ENCODE measurements around the gene RMND5B. TPM values are rescaled to one million over a fixed set of nuclear protein-coding genes. Genes with fewer than 3 reads are reported as not detected.

RMND5B gene
- total RNA-seq, 1 donor from 2014 or later = 28.0 TPM

GRCh38 chr5:178176791-178177190 lies 46.0 kb downstream of the RMND5B start:
- no peaks in the 10 kb centered on the region for H3K9me3 Mint-ChIP-seq
- DNase-seq (ENCODE audit: low spot score) = no peak

GRCh38 chr5:178177569-178177968 lies 46.8 kb downstream of the RMND5B start:
- Mint-ChIP-seq H3K27me3 (ENCODE audit: insufficient read depth) (peaks cover 2% of the 10 kb centered on the region), H3K36me3 (ENCODE audit: low read depth) (no peaks in the 10 kb centered on the region), H3K9me3 (no peaks in the 10 kb centered on the region), H3K4me3 (no peak overlapping the region), H3K27ac (no peak overlapping the region), H3K4me1 (ENCODE audit: low read depth) (peaks cover 7% of the 10 kb centered on the region)
- intact Hi-C loops (cut with micrococcal nuclease) = no loop called here
- DNase-seq (ENCODE audit: low spot score) = no peak

More at GRCh38 chr5:178176791-178177190, 46.0 kb downstream of the RMND5B start:
- Mint-ChIP-seq H3K4me3 (no peak overlapping the region), H3K27me3 (ENCODE audit: insufficient read depth) (peaks cover 2% of the 10 kb centered on the region), H3K36me3 (ENCODE audit: low read depth) (no peaks in the 10 kb centered on the region), H3K4me1 (ENCODE audit: low read depth) (no peaks in the 10 kb centered on the region), H3K27ac (no peak overlapping the region)
- intact Hi-C loops (cut with micrococcal nuclease) = no loop called here

GRCh38 chr5:178180141-178180863 lies 49.5 kb downstream of the RMND5B start:
- H3K4me3 Mint-ChIP-seq = no peak overlapping the region
- no peak overlapping the region for H3K27ac Mint-ChIP-seq
- H3K9me3 Mint-ChIP-seq = no peaks in the 10 kb centered on the region
- H3K4me1 Mint-ChIP-seq (ENCODE audit: low read depth) = peaks cover 8% of the 10 kb centered on the region
- intact Hi-C loops (cut with micrococcal nuclease) = no loop called here
- peaks cover 2% of the 10 kb centered on the region for H3K27me3 Mint-ChIP-seq (ENCODE audit: insufficient read depth)
- DNase-seq (ENCODE audit: low spot score) = no peak
- H3K36me3 Mint-ChIP-seq (ENCODE audit: low read depth) = no peaks in the 10 kb centered on the region

GRCh38 chr5:178182158-178182876 lies 51.5 kb downstream of the RMND5B start:
- Mint-ChIP-seq H3K27ac (no peak overlapping the region), H3K4me1 (ENCODE audit: low read depth) (peaks cover 8% of the 10 kb centered on the region)
- intact Hi-C loops (cut with micrococcal nuclease) = no loop called here

DNA sequence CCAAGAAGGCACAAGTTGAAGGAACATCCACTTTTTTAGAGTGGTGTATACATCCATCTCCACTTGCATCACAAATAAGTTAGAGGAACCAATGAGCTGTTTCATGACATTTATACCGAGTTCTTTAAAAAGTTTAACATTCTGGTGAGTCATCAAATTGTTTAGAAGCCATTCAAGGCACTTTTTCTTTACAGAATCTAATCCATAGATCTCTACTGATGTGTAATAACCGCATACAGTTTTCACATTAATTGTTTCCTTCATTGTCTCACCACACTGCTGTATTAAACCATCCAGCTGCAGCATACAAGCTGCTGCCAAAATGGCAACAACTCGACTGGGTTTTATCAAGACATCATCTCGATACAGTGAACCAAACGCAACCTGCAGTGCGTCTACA lies 55.6 kb downstream of the RMND5B start:
- intact Hi-C loops (cut with micrococcal nuclease) = no loop called here
- Mint-ChIP-seq H3K4me1 (ENCODE audit: low read depth) (peaks cover 8% of the 10 kb centered on the region), H3K27me3 (ENCODE audit: insufficient read depth) (peaks cover 8% of the 10 kb centered on the region), H3K36me3 (ENCODE audit: low read depth) (no peaks in the 10 kb centered on the region), H3K9me3 (no peaks in the 10 kb centered on the region), H3K4me3 (no peak overlapping the region), H3K27ac (no peak overlapping the region)
- no peak for DNase-seq (ENCODE audit: low spot score)

More at GRCh38 chr5:178182158-178182876, 51.5 kb downstream of the RMND5B start:
- Mint-ChIP-seq H3K36me3 (ENCODE audit: low read depth) (no peaks in the 10 kb centered on the region), H3K27me3 (ENCODE audit: insufficient read depth) (peaks cover 7% of the 10 kb centered on the region), H3K4me3 (no peak overlapping the region), H3K9me3 (no peaks in the 10 kb centered on the region)
- DNase-seq (ENCODE audit: low spot score) = no peak

GRCh38 chr5:178187014-178187413 lies 56.2 kb downstream of the RMND5B start, which contains the start of gene GMCL2:
Gene GMCL2 (minus strand): TSS chr5:178187371. CDS start chr5:178187299, 72 bp downstream.
- H3K36me3 Mint-ChIP-seq (ENCODE audit: low read depth) = no peaks in the 10 kb centered on the region
- intact Hi-C loops (cut with micrococcal nuclease) = no loop called here
- H3K9me3 Mint-ChIP-seq = no peaks in the 10 kb centered on the region
- H3K27ac Mint-ChIP-seq = no peak within 1 kb of the TSS
- H3K27me3 Mint-ChIP-seq (ENCODE audit: insufficient read depth) = peaks cover 8% of the 10 kb centered on the region
- DNase-seq (ENCODE audit: low spot score) = no peak
- peaks cover 7% of the 10 kb centered on the region for H3K4me1 Mint-ChIP-seq (ENCODE audit: low read depth)
- no peak within 1 kb of the TSS for H3K4me3 Mint-ChIP-seq

DNA sequence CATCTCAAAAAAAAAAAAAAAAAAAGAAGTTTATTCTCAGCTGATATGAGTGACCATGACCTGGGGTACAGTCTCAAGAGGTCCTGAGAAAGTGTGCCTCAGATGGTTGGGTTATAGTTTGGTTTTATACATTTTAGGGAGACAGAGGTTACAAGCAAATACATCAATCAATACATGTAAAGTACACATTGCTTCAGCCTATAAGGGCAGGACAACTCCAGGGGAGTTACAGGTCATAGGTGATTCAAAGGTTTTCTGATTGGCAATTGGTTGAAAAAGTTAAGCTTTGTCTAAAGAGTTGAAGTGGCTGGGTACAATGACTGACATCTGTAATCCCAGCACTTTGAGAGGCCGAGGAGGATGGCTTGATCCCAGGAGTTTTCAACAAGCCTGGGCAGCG lies 58.6 kb downstream of the RMND5B start:
- Mint-ChIP-seq H3K36me3 (ENCODE audit: low read depth) (no peaks in the 10 kb centered on the region), H3K9me3 (no peaks in the 10 kb centered on the region), H3K4me1 (ENCODE audit: low read depth) (peaks cover 15% of the 10 kb centered on the region), H3K4me3 (no peak overlapping the region), H3K27ac (no peak overlapping the region), H3K27me3 (ENCODE audit: insufficient read depth) (peaks cover 25% of the 10 kb centered on the region)
- intact Hi-C loops (cut with micrococcal nuclease) = no loop called here
- DNase-seq (ENCODE audit: low spot score) = no peak

DNA sequence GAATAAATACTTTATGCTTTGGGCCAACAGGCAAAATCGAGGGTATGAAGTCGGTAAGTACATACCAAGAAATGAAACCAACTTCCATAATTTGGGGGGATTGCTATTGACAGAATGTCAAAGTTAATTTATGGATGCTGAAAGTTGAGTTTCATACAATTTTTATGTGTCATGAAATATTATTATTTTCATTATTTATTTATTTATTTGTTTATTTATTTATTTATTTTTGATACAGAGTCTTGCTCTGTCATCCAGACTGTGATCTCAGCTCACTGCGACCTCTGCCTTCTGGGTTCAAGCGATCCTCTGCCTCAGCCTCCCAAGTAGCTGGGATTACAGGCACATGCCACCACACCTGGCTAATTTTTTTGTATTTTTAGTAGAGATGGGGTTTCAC lies 60.8 kb downstream of the RMND5B start:
- intact Hi-C loops (cut with micrococcal nuclease) = no loop called here
- Mint-ChIP-seq H3K4me1 (ENCODE audit: low read depth) (peaks cover 20% of the 10 kb centered on the region), H3K4me3 (no peak overlapping the region)

DNA sequence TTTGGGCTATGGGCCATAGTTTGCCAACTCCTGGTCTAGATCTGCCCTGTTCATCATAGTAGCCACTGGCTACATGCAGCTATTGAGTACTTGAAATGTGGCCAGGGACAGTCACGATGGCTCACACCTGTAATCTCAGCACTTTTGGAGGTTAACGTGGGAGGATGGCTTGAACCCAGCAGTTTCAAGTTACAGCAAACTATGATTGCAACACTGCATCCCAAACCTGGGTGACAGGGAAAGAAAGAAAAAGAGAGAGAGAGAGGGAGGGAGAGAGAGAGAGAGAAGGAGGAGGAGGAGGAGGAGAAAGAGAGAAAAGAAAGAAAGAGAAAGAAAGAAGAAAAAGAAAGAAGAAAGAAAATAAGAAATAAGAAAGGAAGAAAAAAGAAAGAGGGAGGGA lies 61.4 kb downstream of the RMND5B start:
- intact Hi-C loops (cut with micrococcal nuclease) = no loop called here
- H3K9me3 Mint-ChIP-seq = no peaks in the 10 kb centered on the region
- H3K4me3 Mint-ChIP-seq = no peak overlapping the region
- H3K27ac Mint-ChIP-seq = no peak overlapping the region
- peaks cover 34% of the 10 kb centered on the region for H3K27me3 Mint-ChIP-seq (ENCODE audit: insufficient read depth)
- H3K36me3 Mint-ChIP-seq (ENCODE audit: low read depth) = no peaks in the 10 kb centered on the region
- peaks cover 20% of the 10 kb centered on the region for H3K4me1 Mint-ChIP-seq (ENCODE audit: low read depth)
- DNase-seq (ENCODE audit: low spot score) = no peak

More for the DNA sequence above, 60.8 kb downstream of the RMND5B start:
- DNase-seq (ENCODE audit: low spot score) = no peak
- Mint-ChIP-seq H3K9me3 (no peaks in the 10 kb centered on the region), H3K27me3 (ENCODE audit: insufficient read depth) (peaks cover 32% of the 10 kb centered on the region), H3K27ac (no peak overlapping the region), H3K36me3 (ENCODE audit: low read depth) (no peaks in the 10 kb centered on the region)

DNA sequence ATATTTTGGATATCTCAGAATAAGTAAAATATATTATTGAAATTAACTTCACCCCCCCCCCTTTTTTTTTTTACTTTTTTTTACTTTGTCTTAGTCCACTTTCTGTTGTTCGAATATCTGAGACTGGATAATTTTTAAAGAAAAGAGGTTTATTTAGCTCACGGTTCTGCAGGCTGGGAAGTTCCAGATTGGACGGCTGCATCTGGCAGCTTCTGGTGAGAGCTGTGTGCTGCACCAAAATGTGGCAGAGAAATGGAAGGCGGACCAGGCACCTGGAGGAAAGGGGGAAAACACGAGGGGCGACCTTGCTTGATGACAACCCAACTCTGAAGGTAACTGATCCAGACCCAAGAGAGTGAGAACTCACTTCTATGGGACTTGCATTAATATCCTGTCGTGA lies 62.0 kb downstream of the RMND5B start:
- H3K4me3 Mint-ChIP-seq = no peak overlapping the region
- H3K4me1 Mint-ChIP-seq (ENCODE audit: low read depth) = peaks cover 20% of the 10 kb centered on the region
- H3K9me3 Mint-ChIP-seq = no peaks in the 10 kb centered on the region
- H3K27ac Mint-ChIP-seq = no peak overlapping the region
- H3K27me3 Mint-ChIP-seq (ENCODE audit: insufficient read depth) = peaks cover 34% of the 10 kb centered on the region
- DNase-seq (ENCODE audit: low spot score) = no peak
- H3K36me3 Mint-ChIP-seq (ENCODE audit: low read depth) = no peaks in the 10 kb centered on the region
- intact Hi-C loops (cut with micrococcal nuclease) = no loop called here

DNA sequence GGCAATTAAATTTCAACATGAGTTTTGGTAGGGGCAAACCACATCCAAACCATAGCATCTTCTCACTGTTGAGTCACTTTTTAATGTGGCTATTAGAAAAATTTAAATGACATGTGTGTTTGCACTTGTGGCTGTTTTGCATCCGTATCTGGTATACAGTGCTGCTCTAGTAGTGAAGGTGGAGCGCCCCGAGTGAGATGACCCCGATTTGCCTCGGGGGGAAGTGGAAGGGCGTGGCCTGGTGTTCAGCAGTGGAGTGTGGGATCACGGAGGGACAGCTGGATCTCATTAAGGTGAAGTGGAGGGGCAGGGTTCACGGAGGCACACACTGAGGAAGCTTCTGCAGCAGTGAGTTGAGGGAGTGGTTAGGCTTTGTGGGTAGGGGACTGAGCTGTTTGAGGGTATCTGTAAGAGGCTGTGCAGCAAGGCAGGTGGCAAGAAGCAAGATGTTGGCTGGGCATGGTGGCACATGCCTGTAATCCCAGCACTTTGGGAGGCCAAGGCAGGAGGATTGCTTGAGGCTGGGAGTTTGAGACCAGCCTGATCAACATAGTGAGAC lies 62.5 kb downstream of the RMND5B start:
- DNase-seq (ENCODE audit: low spot score) = no peak
- H3K9me3 Mint-ChIP-seq = no peaks in the 10 kb centered on the region
- peaks cover 20% of the 10 kb centered on the region for H3K4me1 Mint-ChIP-seq (ENCODE audit: low read depth)
- H3K27ac Mint-ChIP-seq = no peak overlapping the region
- intact Hi-C loops (cut with micrococcal nuclease) = no loop called here
- no peak overlapping the region for H3K4me3 Mint-ChIP-seq
- peaks cover 34% of the 10 kb centered on the region for H3K27me3 Mint-ChIP-seq (ENCODE audit: insufficient read depth)
- H3K36me3 Mint-ChIP-seq (ENCODE audit: low read depth) = no peaks in the 10 kb centered on the region

GRCh38 chr5:178194026-178194425 lies 63.2 kb downstream of the RMND5B start:
- H3K36me3 Mint-ChIP-seq (ENCODE audit: low read depth) = no peaks in the 10 kb centered on the region
- H3K4me3 Mint-ChIP-seq = no peak overlapping the region
- peaks cover 34% of the 10 kb centered on the region for H3K27me3 Mint-ChIP-seq (ENCODE audit: insufficient read depth)
- DNase-seq (ENCODE audit: low spot score) = no peak
- peaks cover 20% of the 10 kb centered on the region for H3K4me1 Mint-ChIP-seq (ENCODE audit: low read depth)
- H3K9me3 Mint-ChIP-seq = no peaks in the 10 kb centered on the region
- no peak overlapping the region for H3K27ac Mint-ChIP-seq
- intact Hi-C loops (cut with micrococcal nuclease) = no loop called here

DNA sequence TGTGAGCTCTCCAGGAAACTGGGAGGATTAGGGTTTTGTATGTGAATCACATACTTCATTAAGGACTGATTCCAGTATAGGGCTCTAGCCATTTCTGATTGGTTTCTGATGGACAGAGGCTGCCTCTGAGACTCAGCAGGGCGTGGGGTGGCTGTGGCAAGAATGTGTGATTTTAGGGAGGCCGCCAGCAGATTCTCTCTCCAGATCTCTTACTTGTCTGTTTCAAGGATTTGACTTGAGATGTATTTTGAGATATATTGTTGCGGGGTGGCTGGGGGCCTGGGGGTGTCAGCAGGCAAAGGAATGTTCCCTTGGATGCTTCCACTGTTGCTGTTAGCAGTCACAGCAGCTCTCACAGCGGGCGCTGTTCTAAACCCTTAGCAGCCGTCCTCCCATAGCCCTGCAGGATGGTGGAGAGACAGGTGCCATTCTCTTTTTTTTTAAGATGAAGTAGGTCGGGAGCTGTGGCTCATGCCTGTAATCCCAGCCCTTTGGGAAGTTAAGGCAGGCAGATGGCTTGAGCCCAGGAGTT lies 65.5 kb downstream of the RMND5B start:
- Mint-ChIP-seq H3K4me3 (no peak overlapping the region), H3K36me3 (ENCODE audit: low read depth) (no peaks in the 10 kb centered on the region)
- intact Hi-C loops (cut with micrococcal nuclease) = no loop called here

More for the DNA sequence above, 65.5 kb downstream of the RMND5B start:
- Mint-ChIP-seq H3K9me3 (no peaks in the 10 kb centered on the region), H3K27me3 (ENCODE audit: insufficient read depth) (peaks cover 31% of the 10 kb centered on the region), H3K27ac (no peak overlapping the region), H3K4me1 (ENCODE audit: low read depth) (peaks cover 20% of the 10 kb centered on the region)
- DNase-seq (ENCODE audit: low spot score) = no peak
